Stimulated activated CD4-positive, alpha-beta T cell treated with anti-CD3 and anti-CD28 coated beads, TNF-alpha, amount 100 ng/mL, for 48 hours (primary cell): Measurements from ENCODE around the gene TMEM266.
A peak's percentile ranks its signal among the peaks of the same experiment; 100 is the strongest.

ENCODE experiments used
- DNase-seq, 3 donors: peaks; one replicate each; pipeline ENCODE4 v3.0.0-alpha.2; 2020; ENCODE audit warnings: low read depth in 3 of 3

TMEM266 gene

DNA sequence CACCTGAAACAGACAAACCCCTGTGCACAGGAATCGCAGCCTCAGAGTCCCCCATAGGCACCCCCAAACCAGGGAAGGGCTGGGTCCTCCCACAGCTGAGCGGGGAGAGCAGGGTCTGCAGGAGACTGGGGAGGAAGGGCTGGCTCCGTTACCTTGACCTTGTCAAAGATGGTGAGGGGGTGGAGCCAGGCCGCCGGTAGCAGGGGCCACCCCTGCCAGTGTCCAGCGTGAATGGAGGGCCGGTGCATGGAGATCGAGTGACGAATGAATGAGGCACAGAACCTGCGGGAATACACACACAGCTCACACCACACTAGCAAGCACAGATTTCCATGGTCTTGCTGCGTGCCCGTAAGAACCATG lies 102.2 kb downstream of the TMEM266 start:
- DNase-seq = no peak

DNA sequence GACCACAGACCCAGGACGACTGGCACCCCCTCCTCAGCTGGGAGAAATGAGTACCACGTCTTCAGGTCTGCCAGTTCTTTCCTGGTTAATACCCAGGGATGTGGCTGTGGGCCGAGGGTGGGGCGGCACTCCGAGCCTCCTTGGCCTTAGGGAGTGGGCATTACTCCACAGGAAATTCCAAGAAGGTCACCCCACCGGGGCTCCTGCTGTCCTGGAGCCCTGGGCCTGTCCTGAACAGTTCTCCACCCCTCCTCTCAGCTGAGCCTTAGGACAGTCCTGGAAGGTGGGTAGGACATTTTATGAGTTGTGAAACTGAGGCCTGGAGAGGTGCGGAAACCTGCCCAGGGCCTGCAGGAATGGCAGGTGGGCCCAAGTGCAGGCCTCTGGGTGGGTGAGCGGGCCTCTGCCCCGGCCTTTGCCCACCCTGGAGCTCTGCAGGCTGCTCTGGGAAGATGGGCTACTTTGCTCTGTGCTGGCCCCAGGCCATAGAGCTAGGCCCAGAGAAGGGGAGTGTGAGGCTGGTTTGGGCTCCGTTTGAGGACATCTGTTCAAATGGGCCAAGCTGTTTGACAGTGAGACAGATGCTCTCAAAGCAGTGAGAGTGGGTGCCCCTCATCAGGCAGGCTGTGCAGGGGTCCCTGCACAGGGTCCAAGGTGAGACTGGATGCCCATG lies 103.1 kb downstream of the TMEM266 start:
- DNase-seq = no peak

GRCh38 chr15:76163457-76164295 lies 103.9 kb downstream of the TMEM266 start:
- no peak for DNase-seq

DNA sequence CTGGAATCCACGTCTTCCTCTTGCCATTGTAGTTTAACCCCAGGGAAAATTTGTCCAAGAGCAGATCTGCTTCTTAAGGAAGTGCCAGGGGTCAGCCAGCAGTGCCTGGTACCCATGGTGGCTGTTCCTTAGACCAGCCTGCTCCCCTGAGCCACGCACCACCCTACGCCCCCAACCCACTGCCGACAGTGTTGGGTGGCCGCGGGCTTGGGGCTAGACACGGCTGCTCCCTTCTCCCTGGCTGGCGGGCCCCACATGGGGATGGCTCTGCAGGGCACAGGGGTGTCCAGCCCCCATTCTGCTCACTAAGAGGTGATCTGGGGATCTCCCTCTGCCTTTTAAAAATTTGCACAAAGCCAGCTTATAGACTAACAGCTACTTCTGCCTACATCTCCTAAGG lies 104.8 kb downstream of the TMEM266 start:
- no peak for DNase-seq

GRCh38 chr15:76165951-76166350 lies 106.2 kb downstream of the TMEM266 start:
- no peak for DNase-seq

- DNase-seq = no peak
Measured at GRCh38 chr15:76168237-76168984, 108.6 kb downstream of the TMEM266 start.

DNA sequence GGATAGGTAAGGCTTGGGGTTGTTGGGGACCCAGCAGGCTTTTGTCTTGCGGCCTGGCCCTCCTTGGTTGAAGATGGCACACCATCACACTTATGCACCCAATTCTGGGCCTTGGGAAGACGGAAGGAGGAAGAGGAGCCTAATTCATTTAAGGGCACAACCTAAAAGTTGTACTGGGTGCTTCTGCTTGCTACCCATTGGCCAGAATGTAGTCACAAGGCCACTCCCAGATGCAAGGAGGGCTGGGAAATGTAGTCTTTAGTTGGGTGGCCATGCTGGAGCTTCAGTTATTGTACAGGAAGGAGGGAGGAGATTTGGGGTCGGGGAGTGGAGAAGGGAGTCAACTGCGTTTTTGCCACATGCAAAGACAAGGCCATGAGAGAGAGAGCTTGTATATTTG lies 109.2 kb downstream of the TMEM266 start:
- DNase-seq = no peak

GRCh38 chr15:76169911-76170800 lies 110.4 kb downstream of the TMEM266 start:
- DNase-seq = no peak

DNA sequence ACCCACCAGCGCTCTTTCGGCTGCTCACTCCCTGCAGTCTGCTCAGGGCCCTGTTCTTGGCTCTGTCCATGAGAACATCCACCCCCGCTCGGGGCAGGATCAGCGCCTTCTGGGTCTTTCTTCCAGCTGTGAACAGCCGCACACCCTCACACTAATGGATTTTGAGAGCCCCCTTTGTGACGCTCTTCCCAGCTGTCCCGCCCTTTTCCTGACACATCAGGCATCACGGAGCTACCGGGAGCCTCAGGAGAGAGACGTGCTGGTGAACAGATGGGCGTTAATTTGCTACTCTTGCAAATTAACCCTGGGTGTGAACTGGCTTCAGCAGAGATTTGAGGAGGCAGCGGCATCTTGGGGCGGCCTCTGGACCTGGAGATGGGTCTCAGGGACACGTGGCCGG lies 113.0 kb downstream of the TMEM266 start:
- DNase-seq = no peak

DNA sequence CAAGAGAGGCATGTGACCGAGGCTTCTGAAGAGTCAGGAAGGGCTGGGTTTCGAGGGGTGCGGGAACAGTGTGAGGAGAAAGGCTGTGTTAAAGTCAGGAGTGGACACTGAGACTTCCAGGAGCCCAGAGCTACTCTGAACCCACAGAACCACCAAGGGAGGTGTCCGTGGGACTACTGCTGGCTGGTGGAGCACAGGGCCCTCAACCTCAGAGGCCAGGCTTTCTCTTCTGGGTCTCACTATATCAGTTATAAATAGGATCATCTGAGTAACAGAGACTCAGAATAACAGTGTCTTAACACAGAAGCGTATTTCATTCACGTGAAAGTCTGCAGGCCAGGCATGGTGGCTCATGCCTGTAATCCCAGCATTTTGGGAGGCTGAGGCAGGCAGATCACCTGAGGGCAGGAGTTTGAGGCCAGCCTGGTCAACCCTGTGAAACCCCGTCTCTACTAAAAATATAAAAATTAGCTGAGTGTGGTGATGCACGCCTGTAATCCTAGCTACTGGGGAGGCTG lies 113.6 kb downstream of the TMEM266 start:
- DNase-seq = no peak

DNA sequence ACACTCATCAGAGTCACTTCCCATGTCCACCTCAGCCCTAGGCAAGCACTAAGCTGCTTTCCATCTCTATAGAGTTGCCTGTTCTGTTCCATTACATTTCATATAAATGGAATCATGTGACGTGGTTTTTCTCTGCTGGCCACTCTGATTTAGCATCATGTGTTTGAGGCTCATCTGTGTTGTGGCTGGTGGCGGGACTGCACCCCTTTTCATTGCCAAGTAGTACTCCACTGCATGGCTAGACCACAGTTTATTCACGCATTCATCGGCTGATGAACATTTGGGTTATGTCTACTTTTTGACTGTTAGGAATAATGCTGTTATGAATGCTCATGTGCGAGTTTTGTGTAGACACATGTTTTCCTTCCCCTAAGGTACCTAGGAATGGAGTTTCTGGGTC lies 114.9 kb downstream of the TMEM266 start:
- no peak for DNase-seq

GRCh38 chr15:76175442-76175841 lies 115.7 kb downstream of the TMEM266 start:
- no peak for DNase-seq

- no peak for DNase-seq
Measured at GRCh38 chr15:76176059-76176458, 116.3 kb downstream of the TMEM266 start.

- DNase-seq = no peak
Measured at GRCh38 chr15:76176487-76177085, 116.8 kb downstream of the TMEM266 start.

DNA sequence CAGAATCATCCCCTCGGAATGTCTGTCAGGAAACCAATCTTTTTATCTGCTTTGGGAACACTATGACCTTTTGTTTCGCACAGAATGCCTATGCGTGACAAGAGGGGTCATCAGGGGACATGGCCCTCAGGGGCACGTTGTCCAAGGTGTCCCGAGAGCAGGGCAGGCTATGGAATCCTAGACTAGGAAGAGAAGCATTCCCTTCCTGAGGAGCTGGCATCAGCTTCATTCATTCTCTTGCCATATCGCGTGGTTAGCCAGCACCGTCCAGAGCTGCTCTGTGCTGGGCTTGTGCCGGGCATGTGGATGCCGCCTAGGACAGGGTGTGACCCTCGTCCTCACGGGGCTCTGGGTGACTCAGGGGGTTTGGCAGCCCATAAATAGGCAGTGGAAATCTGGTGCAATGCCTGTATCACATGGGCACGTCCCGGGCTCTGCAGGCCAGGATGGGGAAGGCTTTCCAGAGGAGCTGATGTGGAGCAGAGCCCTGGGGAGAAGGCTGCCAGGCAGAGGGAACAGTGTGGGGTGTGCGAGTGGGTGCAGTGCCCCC lies 117.8 kb downstream of the TMEM266 start:
- no peak for DNase-seq

GRCh38 chr15:76178296-76179000 lies 118.7 kb downstream of the TMEM266 start:
- no peak for DNase-seq

DNA sequence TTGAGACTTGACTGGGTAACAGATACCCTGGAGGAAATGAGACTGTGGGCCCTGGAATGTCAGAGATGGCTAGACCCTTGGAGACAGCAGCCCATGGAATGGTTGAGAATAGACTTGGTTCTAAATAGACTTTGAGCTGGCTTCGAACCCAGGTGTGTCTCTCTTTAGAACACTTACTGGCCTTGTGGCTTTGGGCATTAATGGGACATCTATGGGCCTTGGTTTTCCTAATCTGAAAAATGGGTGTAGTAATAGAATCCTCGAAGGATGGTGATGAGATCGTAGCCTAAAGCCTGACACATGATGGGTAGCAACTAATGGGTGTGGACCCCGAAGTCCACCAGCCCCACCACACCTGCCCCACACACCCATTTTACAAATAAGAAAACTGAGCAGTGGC lies 119.2 kb downstream of the TMEM266 start:
- no peak for DNase-seq

GRCh38 chr15:76180321-76180720 lies 120.5 kb downstream of the TMEM266 start:
- DNase-seq = no peak

GRCh38 chr15:76181705-76182107 lies 121.9 kb downstream of the TMEM266 start:
- peak; percentile 9 to 40 (median 31) for DNase-seq
